Measurements from ENCODE around the gene CAMSAP1. TPM values are rescaled to one million over a fixed set of nuclear protein-coding genes. Genes with fewer than 3 reads are reported as not detected.

CAMSAP1 gene
- total and polyA plus RNA-seq, 7 donors: 2.3 to 37.7 (median 19.4) TPM

DNA sequence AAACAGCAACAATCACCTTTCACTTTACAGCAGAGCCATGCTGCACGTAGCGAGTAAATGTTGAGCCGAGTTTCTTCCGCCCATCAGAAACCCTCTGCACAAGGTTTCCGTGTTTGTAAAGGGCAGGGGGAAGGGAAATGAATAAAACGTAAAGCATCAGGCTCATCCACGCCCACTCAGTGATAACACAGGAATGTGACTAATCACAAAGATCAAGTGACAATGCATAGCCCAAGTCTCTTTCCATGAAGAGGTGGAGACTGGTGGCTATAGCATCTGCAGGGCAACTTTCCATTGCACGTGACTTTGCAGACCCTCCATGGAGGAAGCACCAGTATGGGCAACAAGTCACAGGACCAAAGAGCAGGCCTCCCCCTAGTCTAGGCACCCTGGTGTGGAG, 56.6 kb downstream of the CAMSAP1 start:
- no peak for TF ChIP-seq POLR2AphosphoS5 (IDR thresholded peaks at IDR 0.05)
- TF ChIP-seq EP300 (IDR thresholded peaks at IDR 0.05): no peak
- TF ChIP-seq, protein P1, sequence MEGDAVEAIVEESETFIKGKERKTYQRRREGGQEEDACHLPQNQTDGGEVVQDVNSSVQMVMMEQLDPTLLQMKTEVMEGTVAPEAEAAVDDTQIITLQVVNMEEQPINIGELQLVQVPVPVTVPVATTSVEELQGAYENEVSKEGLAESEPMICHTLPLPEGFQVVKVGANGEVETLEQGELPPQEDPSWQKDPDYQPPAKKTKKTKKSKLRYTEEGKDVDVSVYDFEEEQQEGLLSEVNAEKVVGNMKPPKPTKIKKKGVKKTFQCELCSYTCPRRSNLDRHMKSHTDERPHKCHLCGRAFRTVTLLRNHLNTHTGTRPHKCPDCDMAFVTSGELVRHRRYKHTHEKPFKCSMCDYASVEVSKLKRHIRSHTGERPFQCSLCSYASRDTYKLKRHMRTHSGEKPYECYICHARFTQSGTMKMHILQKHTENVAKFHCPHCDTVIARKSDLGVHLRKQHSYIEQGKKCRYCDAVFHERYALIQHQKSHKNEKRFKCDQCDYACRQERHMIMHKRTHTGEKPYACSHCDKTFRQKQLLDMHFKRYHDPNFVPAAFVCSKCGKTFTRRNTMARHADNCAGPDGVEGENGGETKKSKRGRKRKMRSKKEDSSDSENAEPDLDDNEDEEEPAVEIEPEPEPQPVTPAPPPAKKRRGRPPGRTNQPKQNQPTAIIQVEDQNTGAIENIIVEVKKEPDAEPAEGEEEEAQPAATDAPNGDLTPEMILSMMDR (IDR thresholded peaks at IDR 0.05): no peak
- TF ChIP-seq POLR2A (IDR thresholded peaks at IDR 0.05): no peak
- H3K27me3 ChIP-seq: no peaks in the 10 kb centered on the region
- no peak overlapping the region for H3K4me3 ChIP-seq
- no peaks in the 10 kb centered on the region for H3K4me1 ChIP-seq
- no peak overlapping the region for H3K27ac ChIP-seq
- intact Hi-C loops (cut with DNase I): no loop called here
- peaks cover 0 to 51% (median 0%) of the 10 kb centered on the region in 4 donors for H3K36me3 ChIP-seq
- WGBS, 2 donors: 83% methylated on average over 8 of the region's 8 CpGs
- no peak for DNase-seq
- no peaks in the 10 kb centered on the region for H3K9me3 ChIP-seq

DNA sequence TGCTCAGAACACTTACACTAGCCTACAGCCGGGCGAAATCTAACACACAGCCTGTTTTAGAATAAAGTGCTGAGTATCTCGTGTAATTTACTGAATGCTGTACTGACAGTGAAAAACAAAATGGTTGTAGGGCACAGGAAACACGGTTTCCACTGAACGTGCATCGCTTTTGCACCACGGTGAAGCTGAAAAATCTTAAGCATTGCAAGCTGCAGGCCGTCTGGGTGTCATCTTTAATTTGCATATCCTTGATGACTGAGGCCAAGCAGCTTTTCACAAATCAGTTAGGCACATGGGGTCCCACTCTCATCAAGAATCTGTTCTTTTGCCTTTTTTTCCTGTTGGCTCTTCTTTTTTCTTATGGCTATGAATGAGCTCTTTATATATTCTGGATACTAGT, 58.2 kb downstream of the CAMSAP1 start:
- no peak for DNase-seq
- Histone ChIP-seq H3K36me3 (peaks cover 0 to 47% (median 0%) of the 10 kb centered on the region in 4 donors), H3K27me3 (no peaks in the 10 kb centered on the region), H3K9me3 (no peaks in the 10 kb centered on the region), H3K4me1 (no peaks in the 10 kb centered on the region), H3K27ac (no peak overlapping the region), H3K4me3 (no peak overlapping the region)
- intact Hi-C loops (cut with DNase I): no loop called here
- 90 to 91% methylated on average over 8 of the region's 8 CpGs for WGBS, 2 donors
- TF ChIP-seq, protein P1 (IDR thresholded peaks at IDR 0.05): no peak
- no peak for TF ChIP-seq POLR2AphosphoS5 (IDR thresholded peaks at IDR 0.05)
- no peak for TF ChIP-seq EP300 (IDR thresholded peaks at IDR 0.05)
- TF ChIP-seq POLR2A (IDR thresholded peaks at IDR 0.05): no peak

DNA sequence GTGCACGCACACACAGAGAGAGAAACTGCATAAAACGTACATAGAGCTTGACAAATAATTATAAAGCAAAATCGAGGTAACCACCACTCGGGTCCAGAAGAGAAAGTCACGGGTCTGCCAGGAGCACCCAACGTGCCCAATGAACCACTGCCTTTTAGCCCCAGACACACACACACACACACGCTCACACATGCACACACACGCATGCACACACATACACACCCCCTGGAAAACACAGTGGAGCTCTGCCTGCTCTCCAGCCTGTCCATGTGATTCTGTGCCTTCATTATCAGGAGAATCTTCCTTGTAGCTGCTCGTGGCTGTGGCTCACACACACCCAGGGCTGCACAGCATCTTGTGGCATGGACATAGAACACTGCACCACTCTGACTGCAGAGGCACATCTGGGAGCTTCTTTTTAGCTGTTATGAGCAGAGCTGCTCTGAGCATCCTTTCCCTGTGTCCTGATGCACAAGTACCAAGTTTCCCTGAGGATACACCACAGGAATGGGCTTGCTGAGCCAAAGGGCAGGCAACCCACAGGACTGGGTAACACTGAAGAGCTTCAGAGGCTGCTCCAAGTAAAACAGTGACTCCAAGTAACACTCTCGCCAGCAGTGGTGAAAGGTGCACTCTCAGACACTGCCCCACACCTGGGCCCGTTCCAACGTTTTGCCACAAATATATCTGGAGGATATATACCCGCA, 58.9 kb downstream of the CAMSAP1 start:
- DNase-seq: no peak
- Histone ChIP-seq H3K4me3 (no peak overlapping the region), H3K27me3 (no peaks in the 10 kb centered on the region), H3K27ac (no peak overlapping the region), H3K4me1 (no peaks in the 10 kb centered on the region), H3K9me3 (no peaks in the 10 kb centered on the region), H3K36me3 (peaks cover 0 to 45% (median 0%) of the 10 kb centered on the region in 4 donors)
- intact Hi-C loops (cut with DNase I): no loop called here
- 87 to 92% methylated on average over 13 of the region's 13 CpGs for WGBS, 2 donors
- TF ChIP-seq, protein P1 (IDR thresholded peaks at IDR 0.05): no peak
- TF ChIP-seq POLR2A (IDR thresholded peaks at IDR 0.05) (no peak), POLR2AphosphoS5 (IDR thresholded peaks at IDR 0.05) (no peak), EP300 (IDR thresholded peaks at IDR 0.05) (no peak)

DNA sequence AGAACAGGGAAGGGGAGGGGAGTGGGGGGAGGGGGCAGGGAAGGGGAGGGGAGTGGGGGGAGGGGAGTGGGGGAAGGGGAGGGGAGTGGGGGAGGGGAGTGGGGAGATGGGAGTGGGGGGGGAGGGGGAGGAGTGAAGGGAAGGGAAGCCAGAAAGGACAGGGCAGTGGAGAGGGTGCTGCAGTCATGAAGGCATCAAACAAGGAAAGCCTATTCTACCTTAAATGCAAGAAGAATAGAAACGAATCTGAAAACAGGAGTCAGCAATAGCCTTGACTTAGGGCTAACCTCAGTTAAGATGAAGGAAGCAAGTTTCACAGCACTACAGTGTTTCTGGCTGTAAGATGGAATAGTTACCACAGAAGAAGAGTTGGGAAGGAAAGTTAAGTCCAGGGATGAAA, 59.5 kb downstream of the CAMSAP1 start:
- intact Hi-C loops (cut with DNase I): no loop called here
- DNase-seq: no peak
- Histone ChIP-seq H3K4me1 (no peaks in the 10 kb centered on the region), H3K4me3 (no peak overlapping the region), H3K27ac (no peak overlapping the region), H3K36me3 (peaks cover 0 to 39% (median 0%) of the 10 kb centered on the region in 4 donors), H3K27me3 (no peaks in the 10 kb centered on the region), H3K9me3 (no peaks in the 10 kb centered on the region)
- 28 to 51% methylated on average over 1 of the region's 1 CpG for WGBS, 2 donors
- no peak for TF ChIP-seq POLR2AphosphoS5 (IDR thresholded peaks at IDR 0.05)

DNA sequence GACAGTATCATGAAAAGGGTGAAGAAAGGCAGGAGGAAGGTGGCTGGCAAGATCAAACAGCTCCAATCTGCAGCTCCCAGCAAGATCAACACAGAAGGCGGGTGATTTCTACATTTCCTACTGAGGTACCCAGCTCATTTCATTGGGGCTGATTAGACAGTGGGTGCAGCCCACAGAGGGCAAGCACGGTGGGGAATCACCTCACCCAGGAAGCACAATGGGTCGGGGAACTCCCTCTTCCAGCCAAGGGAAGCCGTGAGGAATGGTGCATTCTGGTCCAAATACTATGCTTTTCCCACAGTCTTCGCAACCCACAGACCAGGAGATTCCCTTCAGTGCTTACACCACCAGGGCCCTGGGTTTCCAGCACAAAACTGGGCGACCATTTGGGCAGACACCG, 66.8 kb downstream of the CAMSAP1 start:
- peaks cover 0 to 10% (median 3%) of the 10 kb centered on the region in 4 donors for H3K36me3 ChIP-seq
- no peaks in the 10 kb centered on the region for H3K4me1 ChIP-seq
- no peaks in the 10 kb centered on the region for H3K9me3 ChIP-seq
- no peak overlapping the region for H3K27ac ChIP-seq
- WGBS, 2 donors: 92 to 94% methylated on average over 7 of the region's 7 CpGs
- H3K27me3 ChIP-seq: no peaks in the 10 kb centered on the region
- TF ChIP-seq EP300 (IDR thresholded peaks at IDR 0.05): no peak
- no peak for TF ChIP-seq POLR2AphosphoS5 (IDR thresholded peaks at IDR 0.05)
- TF ChIP-seq POLR2A (IDR thresholded peaks at IDR 0.05): no peak
- TF ChIP-seq, protein P1 (IDR thresholded peaks at IDR 0.05): no peak
- DNase-seq: no peak
- intact Hi-C loops (cut with DNase I): no loop called here
- H3K4me3 ChIP-seq: no peak overlapping the region
